GM18870 (cell line): Measurements from ENCODE around the gene KRT34.

Experiments
- ATAC-seq: cut with Tn5 transposase; IDR thresholded peaks from one replicate; pipeline ENCODE4 v1.9.1; 2021; ENCODE audit warnings: moderate library complexity; ENCODE audit not compliant: unreplicated experiment

The KRT34 gene

DNA sequence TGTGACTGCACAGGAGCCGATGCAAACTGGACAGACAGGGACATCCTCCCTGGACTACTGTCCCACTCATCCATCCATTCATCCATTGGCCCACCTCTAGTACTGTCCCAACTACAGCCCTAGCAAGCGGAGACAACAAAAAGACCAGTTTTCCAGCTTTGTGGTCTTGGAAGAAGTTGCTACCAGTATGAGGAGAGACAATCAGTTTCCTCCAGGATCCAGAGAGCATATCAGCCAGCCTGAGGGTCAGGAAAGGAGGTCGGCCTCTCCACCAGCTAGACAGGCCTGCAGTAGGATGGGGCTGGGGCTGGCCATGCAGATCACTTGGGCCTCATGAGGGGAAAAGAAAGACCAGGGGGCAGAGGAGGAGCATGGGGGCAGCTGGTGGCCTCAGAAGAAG lies 48.3 kb downstream of the KRT34 start:
- no peak for ATAC-seq

DNA sequence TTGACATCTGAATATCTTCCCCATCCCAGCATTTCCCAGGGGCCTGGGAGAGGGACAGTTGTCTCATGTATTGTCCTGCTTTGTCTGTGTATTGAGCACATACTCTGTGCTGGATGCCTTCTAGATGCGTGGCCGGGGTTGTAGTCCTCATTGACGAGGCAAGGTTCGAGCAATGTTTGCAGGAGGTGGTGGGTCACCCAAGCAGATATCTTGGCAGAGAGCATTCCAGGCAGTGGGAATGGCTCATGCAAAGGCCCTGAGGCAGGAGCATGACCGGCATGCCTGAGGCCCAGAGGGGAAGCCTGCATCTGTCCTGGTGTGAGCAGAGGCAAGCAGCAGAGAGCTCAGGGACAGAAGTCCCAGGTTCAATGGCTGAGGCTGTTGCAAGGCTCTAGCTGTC lies 49.0 kb downstream of the KRT34 start:
- no peak for ATAC-seq

DNA sequence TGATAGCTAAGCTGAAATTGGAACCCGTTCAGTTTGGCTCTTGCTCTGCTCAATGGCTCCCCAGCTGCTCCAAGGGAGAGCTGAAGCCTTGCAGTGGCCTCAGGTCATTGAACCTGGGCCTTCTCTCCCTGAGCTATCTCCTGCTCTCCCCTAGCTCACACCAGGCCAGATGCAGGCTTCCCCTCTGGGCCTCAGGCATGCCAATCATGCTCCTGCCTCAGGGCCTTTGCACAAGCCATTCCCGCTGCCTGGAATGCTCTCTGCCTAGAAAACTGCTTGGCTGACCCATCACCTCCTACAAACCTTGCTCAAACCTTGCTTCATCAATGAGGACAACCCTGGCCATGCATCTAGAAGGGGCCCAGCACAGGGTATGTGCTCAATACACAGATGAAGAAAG lies 49.9 kb downstream of the KRT34 start:
- no peak for ATAC-seq

DNA sequence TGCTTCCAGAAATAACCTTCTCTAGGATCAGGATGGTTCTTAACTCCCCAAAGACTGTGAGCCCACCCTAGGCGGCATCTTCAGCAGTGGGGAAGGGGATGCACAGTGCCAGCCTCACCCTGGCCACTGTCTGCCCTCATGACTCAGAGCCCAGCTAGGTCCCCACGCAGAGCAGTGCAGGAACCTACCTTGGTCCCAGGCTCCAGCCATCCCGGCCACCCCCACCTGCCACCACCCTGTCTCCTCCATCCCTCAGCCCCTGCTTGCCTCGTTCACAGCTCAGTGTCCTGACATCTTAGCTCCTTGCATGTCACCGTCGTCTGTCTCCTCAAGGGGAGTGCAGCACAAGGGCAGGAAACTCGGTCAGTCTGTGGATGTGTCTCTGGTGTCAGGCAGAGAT lies 50.5 kb downstream of the KRT34 start:
- ATAC-seq, result no peak

DNA sequence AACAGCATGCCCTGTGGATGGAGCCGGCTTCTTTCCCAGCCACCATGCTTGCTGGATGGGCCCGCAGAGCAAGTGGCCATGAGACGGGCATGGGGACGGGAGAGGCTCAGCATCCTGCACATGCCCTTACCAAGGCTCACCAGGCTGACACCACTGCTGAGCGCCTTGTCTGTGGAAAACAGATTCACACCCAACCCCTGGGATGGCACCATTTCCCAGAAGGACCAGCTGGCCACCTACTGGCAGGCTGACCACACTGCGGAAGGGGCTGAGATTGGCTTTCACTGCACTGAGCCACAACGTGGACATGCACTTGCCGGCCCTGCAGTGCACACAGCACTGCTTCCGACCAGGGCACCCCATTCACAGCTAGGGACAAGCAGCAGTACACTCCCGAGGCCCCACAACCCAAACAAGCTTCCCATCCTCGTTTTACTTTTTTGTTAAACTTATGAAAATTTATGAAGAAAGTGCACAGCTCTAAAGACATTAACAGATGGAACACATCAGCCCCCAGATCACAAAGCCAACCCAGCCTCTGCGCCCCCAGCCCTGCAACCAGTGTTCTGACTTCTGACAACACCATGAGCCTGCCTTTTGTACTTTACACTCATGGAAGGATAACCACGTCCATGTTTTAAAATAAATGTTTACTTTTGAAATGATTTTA lies 52.7 kb downstream of the KRT34 start:
- no peak for ATAC-seq

DNA sequence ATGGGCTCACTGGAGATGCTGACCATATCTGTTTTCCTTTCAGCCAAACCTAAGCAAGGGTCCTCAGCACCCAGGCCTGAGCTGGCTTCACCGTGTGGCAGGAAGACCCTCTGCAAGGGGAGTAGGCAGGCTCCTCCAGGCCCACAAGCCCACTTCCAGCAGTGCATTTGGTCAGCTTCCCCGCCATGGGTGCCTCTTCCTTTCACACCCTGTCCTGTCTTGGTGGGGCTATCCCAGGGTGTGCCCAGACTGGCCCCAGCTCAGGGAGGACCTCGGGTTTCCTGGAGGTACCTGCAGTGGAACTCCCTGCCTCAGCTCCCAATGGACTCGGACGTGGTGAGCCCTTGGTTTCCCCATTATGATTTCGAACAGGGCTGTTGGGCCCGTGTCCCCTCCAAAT lies 53.9 kb downstream of the KRT34 start:
- ATAC-seq, result no peak
